IPS-20b (cell line): ENCODE measurements around the gene ELF4.

Experiments used
- H3K27ac ChIP-seq: one replicate; pipeline ENCODE4 v1.5.1; 2013; ENCODE audit warnings: low read length
- H3K27me3 ChIP-seq: 2 replicates; pipeline ENCODE4 v1.6.1; 2013; ENCODE audit warnings: mild to moderate bottlenecking, low read length, inconsistent platforms; ENCODE audit not compliant: insufficient read depth
- H3K36me3 ChIP-seq: 2 replicates; pipeline ENCODE4 v1.6.1; 2013; ENCODE audit warnings: low read depth, mild to moderate bottlenecking, inconsistent platforms, low read length, moderate library complexity; ENCODE audit not compliant: insufficient read depth
- H3K4me1 ChIP-seq: 2 replicates; pipeline ENCODE4 v1.6.1; 2013; ENCODE audit warnings: mild to moderate bottlenecking, control low read depth, inconsistent platforms, low read length, moderate library complexity; ENCODE audit not compliant: insufficient read depth
- H3K4me3 ChIP-seq: 2 replicates; pipeline ENCODE4 v1.5.1; 2013; ENCODE audit warnings: mild to moderate bottlenecking, low read length, inconsistent platforms
- H3K9ac ChIP-seq: 2 replicates; pipeline ENCODE4 v1.6.1; 2013; ENCODE audit warnings: low read depth, mild to moderate bottlenecking, inconsistent platforms, low read length, moderate library complexity
- H3K9me3 ChIP-seq: 2 replicates; pipeline ENCODE4 v1.6.1; 2013; ENCODE audit warnings: mild to moderate bottlenecking, low read depth, low read length, inconsistent platforms; ENCODE audit not compliant: insufficient read depth

ELF4 gene

DNA sequence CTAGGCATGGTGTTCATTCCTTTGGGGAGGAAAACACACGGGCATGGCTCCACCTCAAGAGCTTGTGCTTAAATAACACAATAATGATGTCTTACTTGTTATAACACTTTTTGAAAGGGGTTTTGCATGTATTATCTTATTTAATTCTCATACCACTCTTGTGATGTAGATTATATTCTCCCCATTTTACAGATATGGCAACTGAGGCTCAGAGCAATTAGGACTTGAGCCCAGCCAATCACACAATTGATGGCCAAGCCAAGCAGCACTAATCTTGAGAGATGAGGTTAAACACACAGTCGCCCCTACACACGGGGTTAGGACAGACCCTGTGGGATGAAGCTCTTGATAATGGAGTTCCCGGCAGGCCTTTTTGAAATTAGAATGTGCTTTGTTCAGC lies 82.7 kb downstream of the ELF4 start:
- no peak overlapping the region for H3K9ac ChIP-seq
- no peaks in the 10 kb centered on the region for H3K36me3 ChIP-seq
- H3K4me3 ChIP-seq: no peak overlapping the region
- H3K4me1 ChIP-seq: no peaks in the 10 kb centered on the region; the same call in 1 of the 2 replicates
- no peak overlapping the region for H3K27ac ChIP-seq
- no peaks in the 10 kb centered on the region for H3K27me3 ChIP-seq
- H3K9me3 ChIP-seq: no peaks in the 10 kb centered on the region

DNA sequence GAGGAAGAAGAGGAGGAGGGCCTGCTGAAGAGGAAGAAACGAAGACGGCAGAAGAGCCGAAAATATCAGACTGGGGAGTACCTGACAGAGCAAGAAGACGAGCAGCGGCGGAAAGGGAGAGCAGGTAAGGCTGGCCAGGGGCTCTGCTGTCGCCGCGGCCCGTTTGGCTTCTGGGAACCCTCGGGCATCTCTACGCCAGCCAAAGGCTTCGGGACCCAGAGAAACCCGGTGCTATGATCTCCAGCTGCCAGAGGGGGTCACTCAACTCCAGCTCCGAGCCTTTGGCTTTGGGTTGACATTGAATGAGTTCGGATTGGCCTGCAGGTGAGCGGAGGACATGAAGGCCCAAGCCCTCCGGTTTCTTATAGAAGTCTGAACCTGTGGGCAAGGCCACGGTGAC lies 85.0 kb downstream of the ELF4 start:
- Histone ChIP-seq H3K27me3 (no peaks in the 10 kb centered on the region), H3K36me3 (no peaks in the 10 kb centered on the region), H3K4me3 (no peak overlapping the region), H3K27ac (no peak overlapping the region), H3K9ac (no peak overlapping the region), H3K4me1 (no peaks in the 10 kb centered on the region; the same call in 1 of the 2 replicates), H3K9me3 (no peaks in the 10 kb centered on the region)

DNA sequence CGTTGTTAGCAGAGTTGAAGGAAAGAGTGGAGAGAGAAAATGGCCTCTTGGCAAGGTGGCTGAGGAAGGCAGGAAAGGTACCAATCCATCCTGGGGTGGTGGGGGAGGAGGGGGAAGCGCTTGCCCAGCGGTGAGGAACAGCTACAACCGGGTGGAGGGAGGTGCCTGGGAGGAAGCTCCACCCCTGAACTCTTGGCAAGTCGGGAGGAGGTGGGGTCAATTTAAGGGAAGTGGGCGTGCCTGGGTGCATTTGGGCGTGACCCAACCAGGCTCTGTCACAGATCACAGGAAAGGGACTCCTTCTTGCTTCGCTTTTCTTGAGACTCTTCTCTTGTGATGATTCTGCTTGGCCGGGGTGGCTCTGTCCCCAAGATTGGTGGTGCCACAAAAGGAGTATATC lies 86.2 kb downstream of the ELF4 start:
- no peaks in the 10 kb centered on the region for H3K36me3 ChIP-seq
- H3K27ac ChIP-seq: no peak overlapping the region
- H3K4me3 ChIP-seq: no peak overlapping the region
- H3K4me1 ChIP-seq: no peaks in the 10 kb centered on the region; the same call in 1 of the 2 replicates
- H3K9me3 ChIP-seq: no peaks in the 10 kb centered on the region
- no peaks in the 10 kb centered on the region for H3K27me3 ChIP-seq
- H3K9ac ChIP-seq: no peak overlapping the region; the same call in 1 of the 2 replicates

DNA sequence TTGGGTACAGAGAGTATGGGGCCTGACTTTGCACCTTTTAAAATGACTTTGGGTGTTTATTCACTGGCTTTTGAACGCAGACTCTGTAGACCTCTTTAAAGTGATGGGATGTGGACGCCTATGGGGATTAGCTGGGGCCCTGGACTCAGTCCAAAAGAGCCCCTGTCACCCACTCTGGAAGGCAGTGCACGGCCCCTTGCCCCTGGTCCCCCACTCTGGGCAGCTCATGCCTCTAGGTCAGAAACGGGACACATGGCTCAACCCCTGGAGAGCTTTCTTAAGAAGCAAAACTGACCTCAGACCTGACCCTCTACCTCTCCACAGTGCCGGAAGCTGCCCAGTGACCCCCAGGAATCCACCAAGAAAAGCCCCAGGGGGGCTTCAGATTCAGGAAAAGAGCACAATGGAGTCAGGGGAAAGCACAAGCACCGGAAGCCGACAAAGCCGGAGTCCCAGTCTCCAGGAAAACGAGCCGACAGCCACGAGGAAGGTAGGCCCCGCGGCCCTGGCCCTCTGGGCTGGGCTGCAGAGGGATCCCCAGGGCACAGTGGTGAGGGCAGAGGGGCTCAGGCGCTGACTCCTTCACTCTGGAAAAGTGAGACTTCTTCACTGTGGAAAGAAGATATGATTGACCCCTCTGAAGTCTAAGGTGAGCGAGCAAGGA lies 89.5 kb downstream of the ELF4 start:
- H3K36me3 ChIP-seq: no peaks in the 10 kb centered on the region
- no peak overlapping the region for H3K4me3 ChIP-seq
- no peaks in the 10 kb centered on the region for H3K9me3 ChIP-seq
- no peak overlapping the region for H3K9ac ChIP-seq
- H3K27ac ChIP-seq: no peak overlapping the region
- H3K4me1 ChIP-seq: no peaks in the 10 kb centered on the region; the same call in 1 of the 2 replicates
- no peaks in the 10 kb centered on the region for H3K27me3 ChIP-seq

DNA sequence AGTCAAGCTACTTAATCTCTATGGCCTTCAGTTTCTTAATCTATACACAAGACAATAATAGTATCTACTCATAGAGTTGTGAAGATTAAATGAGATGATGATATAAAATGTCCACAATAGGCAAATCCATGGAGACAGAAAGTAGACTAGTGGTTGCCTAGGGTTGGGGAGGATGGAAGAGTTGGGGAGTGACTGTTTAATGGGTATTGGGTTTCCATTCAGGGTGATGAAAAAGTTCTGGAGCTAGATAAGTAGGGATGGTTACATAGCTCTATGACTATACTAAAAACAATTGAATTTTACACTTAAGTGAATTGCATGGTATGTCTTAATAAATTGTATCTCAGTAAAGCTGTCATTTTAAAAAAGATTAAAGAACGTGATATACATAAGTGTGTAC lies 92.2 kb downstream of the ELF4 start:
- Histone ChIP-seq H3K27ac (no peak overlapping the region), H3K27me3 (no peaks in the 10 kb centered on the region), H3K36me3 (no peaks in the 10 kb centered on the region), H3K4me1 (no peaks in the 10 kb centered on the region), H3K9ac (no peak overlapping the region), H3K4me3 (no peak overlapping the region), H3K9me3 (no peaks in the 10 kb centered on the region)

DNA sequence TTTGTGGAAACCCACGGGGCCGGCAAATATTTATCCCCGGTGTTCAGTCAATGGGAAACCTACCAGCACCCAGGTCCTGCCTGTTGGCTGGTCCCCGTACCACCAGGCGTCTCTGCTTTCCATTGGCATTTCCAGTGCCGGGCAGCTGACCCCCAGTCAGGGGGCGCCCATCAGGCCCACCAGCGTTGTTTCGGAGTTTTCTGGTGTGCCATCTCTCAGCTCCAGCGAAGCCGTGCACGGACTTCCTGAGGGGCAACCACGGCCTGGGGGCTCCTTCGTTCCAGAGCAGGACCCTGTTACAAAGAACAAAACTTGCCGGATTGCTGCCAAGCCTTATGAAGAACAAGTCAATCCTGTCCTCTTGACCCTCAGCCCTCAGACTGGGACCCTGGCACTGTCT lies 95.1 kb downstream of the ELF4 start:
- no peak overlapping the region for H3K27ac ChIP-seq
- no peaks in the 10 kb centered on the region for H3K36me3 ChIP-seq
- no peaks in the 10 kb centered on the region for H3K4me1 ChIP-seq
- no peak overlapping the region for H3K9ac ChIP-seq
- H3K9me3 ChIP-seq: no peaks in the 10 kb centered on the region
- H3K27me3 ChIP-seq: no peaks in the 10 kb centered on the region
- H3K4me3 ChIP-seq: no peak overlapping the region
